Mesenchymal stem cell (in vitro differentiated cells and primary cell): ENCODE data around the gene OSBPL9.
"Not testable (repeated sequence)": the region's sequence is repeated elsewhere in the genome, so short reads cannot be mapped to it uniquely, and the experiment has no call there.

Experiments used
- DNase-seq: peaks from one replicate; pipeline ENCODE4 v3.0.0-alpha.2; 2013
- H2AFZ ChIP-seq: one replicate; pipeline ENCODE4 v1.6.1; 2013; ENCODE audit warnings: low read depth, mild to moderate bottlenecking, control low read depth, inconsistent platforms, low read length, moderate library complexity
- H2AK5ac ChIP-seq: 2 replicates; pipeline ENCODE4 v1.6.1; 2013; ENCODE audit warnings: low read length, moderate library complexity, mild to moderate bottlenecking, inconsistent platforms; ENCODE audit not compliant: severe bottlenecking
- H2BK120ac ChIP-seq: one replicate; pipeline ENCODE4 v1.6.1; 2013; ENCODE audit warnings: low read depth, mild to moderate bottlenecking, inconsistent platforms, low read length, moderate library complexity
- H2BK12ac ChIP-seq, 2 experiments: one replicate each; pipeline ENCODE4 v1.6.1; 2013; ENCODE audit warnings: inconsistent platforms in 2 of 2, low read length in 2 of 2, mild to moderate bottlenecking in 2 of 2, moderate library complexity in 2 of 2, control low read depth in 1 of 2
- H2BK15ac ChIP-seq: one replicate; pipeline ENCODE4 v1.6.1; 2013; ENCODE audit warnings: mild to moderate bottlenecking, low read depth, inconsistent platforms; ENCODE audit not compliant: poor library complexity, severe bottlenecking
- H2BK5ac ChIP-seq: 2 replicates; pipeline ENCODE4 v1.6.1; 2013; ENCODE audit warnings: low read depth, mild to moderate bottlenecking, low read length, control low read depth, inconsistent platforms; ENCODE audit not compliant: poor library complexity, severe bottlenecking
- H3K14ac ChIP-seq, 2 experiments: one replicate each; pipeline ENCODE4 v1.6.1; 2013; ENCODE audit warnings: inconsistent platforms in 2 of 2, low read length in 2 of 2, control low read depth in 1 of 2, mild to moderate bottlenecking in 1 of 2, moderate library complexity in 1 of 2
- H3K18ac ChIP-seq, 2 experiments: one replicate each; pipeline ENCODE4 v1.6.1; 2013; ENCODE audit warnings: inconsistent platforms in 2 of 2, low read length in 2 of 2, control low read depth in 1 of 2, low read depth in 1 of 2, mild to moderate bottlenecking in 1 of 2
- H3K23ac ChIP-seq, 2 experiments: one replicate each; pipeline ENCODE4 v1.6.1; 2013; ENCODE audit warnings: inconsistent platforms in 2 of 2, low read length in 2 of 2, mild to moderate bottlenecking in 2 of 2, moderate library complexity in 2 of 2, control low read depth in 1 of 2
- H3K27ac ChIP-seq: 2 replicates; pipeline ENCODE4 v1.5.1; 2013; ENCODE audit warnings: mild to moderate bottlenecking, moderate library complexity, low read length, control low read depth, inconsistent platforms; ENCODE audit not compliant: poor library complexity, severe bottlenecking
- H3K27me3 ChIP-seq, 2 experiments: 2 replicates each; pipeline versions ENCODE4 v1.6.1 to v1.7.0; 2013; ENCODE audit warnings: low read length in 2 of 2, mild to moderate bottlenecking in 2 of 2, moderate library complexity in 2 of 2, control low read depth in 1 of 2, inconsistent platforms in 1 of 2; ENCODE audit not compliant: control insufficient read depth in 1 of 2, insufficient read depth in 1 of 2
- H3K36me3 ChIP-seq, 2 experiments: 2 replicates each; pipeline versions ENCODE4 v1.6.1 to v1.7.0; 2013; ENCODE audit warnings: low read length in 2 of 2, control low read depth in 1 of 2, inconsistent platforms in 1 of 2, low read depth in 1 of 2, mild to moderate bottlenecking in 1 of 2; ENCODE audit not compliant: insufficient read depth in 2 of 2, control insufficient read depth in 1 of 2
- H3K4ac ChIP-seq, 2 experiments: one replicate each; pipeline ENCODE4 v1.6.1; 2013; ENCODE audit warnings: inconsistent platforms in 2 of 2, low read length in 2 of 2, mild to moderate bottlenecking in 2 of 2, moderate library complexity in 2 of 2, control low read depth in 1 of 2, low read depth in 1 of 2
- H3K4me1 ChIP-seq: 2 replicates; pipeline ENCODE4 v1.6.1; 2013; ENCODE audit warnings: low read depth, low read length, control low read depth; ENCODE audit not compliant: control insufficient read depth, insufficient read depth
- H3K4me2 ChIP-seq: 2 replicates; pipeline ENCODE4 v1.6.1; 2013; ENCODE audit warnings: low read length, mild to moderate bottlenecking, inconsistent platforms; ENCODE audit not compliant: poor library complexity, severe bottlenecking
- H3K4me3 ChIP-seq, 2 experiments: 2 replicates each; pipeline versions ENCODE4 v1.5.1 to v1.7.0; 2013; ENCODE audit warnings: low read length in 2 of 2, mild to moderate bottlenecking in 2 of 2, control low read depth in 1 of 2, low read depth in 1 of 2; ENCODE audit not compliant: insufficient read depth in 1 of 2
- H3K79me1 ChIP-seq: replicated peaks from 2 replicates; pipeline ENCODE4 v1.6.1; 2013; ENCODE audit warnings: mild to moderate bottlenecking, control low read depth, low read length, inconsistent platforms; ENCODE audit not compliant: poor library complexity, severe bottlenecking
- H3K9ac ChIP-seq: 2 replicates; pipeline ENCODE4 v1.7.0; 2013; ENCODE audit warnings: mild to moderate bottlenecking, low read length, moderate library complexity
- H3K9me3 ChIP-seq: 2 replicates; pipeline ENCODE4 v1.7.0; 2013; ENCODE audit warnings: mild to moderate bottlenecking, low read length; ENCODE audit not compliant: control insufficient read depth
- H4K8ac ChIP-seq: one replicate; pipeline ENCODE4 v1.6.1; 2013; ENCODE audit warnings: inconsistent platforms, mild to moderate bottlenecking, low read length, moderate library complexity
- H4K91ac ChIP-seq: one replicate; pipeline ENCODE4 v1.6.1; 2013; ENCODE audit warnings: mild to moderate bottlenecking, low read length, inconsistent platforms
- WGBS: methylation state at CpG from one replicate; pipeline ENCODE4 v1.1.7; 2013; ENCODE audit warnings: mixed read lengths; 5-methylcytosine and 5-hydroxymethylcytosine counted together

The OSBPL9 gene

GRCh38 chr1:51643362-51643761 lies 26.5 kb downstream of the OSBPL9 start:
- DNase-seq = no peak
- no peak overlapping the region for H2BK120ac ChIP-seq
- no peak overlapping the region for H3K4me2 ChIP-seq
- peak overlapping the region in 1 of 2 experiments; percentile 16 for H3K4me3 ChIP-seq
- H2BK5ac ChIP-seq = no peak overlapping the region
- whole genome bisulfite sequencing = 98% methylated on average over 1 of the region's 1 CpG
- no peaks in the 10 kb centered on the region for H3K27me3 ChIP-seq
- peaks cover 13% of the 10 kb centered on the region for H3K79me1 ChIP-seq
- H3K27ac ChIP-seq = peak overlapping the region; percentile 83
- no peak overlapping the region for H3K23ac ChIP-seq
- no peak overlapping the region for H3K14ac ChIP-seq
- peak overlapping the region; percentile 91 for H2AK5ac ChIP-seq
- H2BK12ac ChIP-seq = peak overlapping the region in 1 of 2 experiments; percentile 28
- H3K18ac ChIP-seq = peak overlapping the region; percentile 24 to 55
- no peaks in the 10 kb centered on the region for H3K36me3 ChIP-seq
- H2AFZ ChIP-seq = no peak overlapping the region
- H3K9me3 ChIP-seq = no peaks in the 10 kb centered on the region
- no peak overlapping the region for H2BK15ac ChIP-seq
- peak overlapping the region; percentile 86 for H3K9ac ChIP-seq
- peaks cover 8% of the 10 kb centered on the region for H3K4me1 ChIP-seq
- H4K8ac ChIP-seq = no peak overlapping the region
- no peak overlapping the region for H4K91ac ChIP-seq
- H3K4ac ChIP-seq = peak overlapping the region in 1 of 2 experiments; percentile 32

GRCh38 chr1:51644020-51644419 lies 27.1 kb downstream of the OSBPL9 start:
- H2BK15ac ChIP-seq = no peak overlapping the region
- H4K8ac ChIP-seq = peak overlapping the region; percentile 12
- no peak overlapping the region for H2AK5ac ChIP-seq
- no peak overlapping the region for H3K23ac ChIP-seq
- no peaks in the 10 kb centered on the region for H3K27me3 ChIP-seq
- peaks cover 9% of the 10 kb centered on the region for H3K79me1 ChIP-seq
- H2BK120ac ChIP-seq = no peak overlapping the region
- no peaks in the 10 kb centered on the region for H3K36me3 ChIP-seq
- no peak overlapping the region for H2BK5ac ChIP-seq
- no peak overlapping the region for H4K91ac ChIP-seq
- no peak overlapping the region for H2BK12ac ChIP-seq
- H3K27ac ChIP-seq = peak overlapping the region; percentile 73
- H3K9ac ChIP-seq = peak overlapping the region; percentile 64
- no peak overlapping the region for H3K4ac ChIP-seq
- H3K4me1 ChIP-seq = peaks cover 8% of the 10 kb centered on the region
- no peak overlapping the region for H2AFZ ChIP-seq
- WGBS = 78% methylated on average over 2 of the region's 5 CpGs
- peak; percentile 16 for DNase-seq
- H3K18ac ChIP-seq = no peak overlapping the region
- no peak overlapping the region for H3K4me2 ChIP-seq
- H3K4me3 ChIP-seq = no peak overlapping the region
- no peak overlapping the region for H3K14ac ChIP-seq
- H3K9me3 ChIP-seq = no peaks in the 10 kb centered on the region

GRCh38 chr1:51644533-51645197 lies 27.8 kb downstream of the OSBPL9 start:
- Histone ChIP-seq H2AK5ac (no peak overlapping the region), H2BK120ac (no peak overlapping the region), H4K91ac (peak overlapping the region; percentile 37), H3K23ac (no peak overlapping the region), H3K79me1 (peaks cover 7% of the 10 kb centered on the region), H3K9ac (peak overlapping the region; percentile 64), H3K36me3 (no peaks in the 10 kb centered on the region), H2BK12ac (no peak overlapping the region), H3K4me3 (peak overlapping the region in 1 of 2 experiments; percentile 54), H3K18ac (peak overlapping the region in 1 of 2 experiments; percentile 37), H3K4ac (no peak overlapping the region), H3K27ac (peak overlapping the region; percentile 73), H3K9me3 (no peaks in the 10 kb centered on the region), H3K27me3 (no peaks in the 10 kb centered on the region), H3K14ac (no peak overlapping the region), H2BK15ac (no peak overlapping the region), H3K4me1 (peaks cover 8% of the 10 kb centered on the region), H2BK5ac (no peak overlapping the region), H4K8ac (peak overlapping the region; percentile 12), H3K4me2 (no peak overlapping the region), H2AFZ (no peak overlapping the region)
- 34% methylated on average over 7 of the region's 10 CpGs for WGBS
- DNase-seq = peak; percentile 87

- H3K4ac ChIP-seq, DNase-seq, H4K91ac ChIP-seq, H3K36me3 ChIP-seq, H2BK5ac ChIP-seq, H3K23ac ChIP-seq, H3K9ac ChIP-seq, H2BK15ac ChIP-seq, H3K18ac ChIP-seq, H3K27me3 ChIP-seq, H3K4me2 ChIP-seq, H3K79me1 ChIP-seq, H3K27ac ChIP-seq, H4K8ac ChIP-seq, H3K14ac ChIP-seq, H2BK12ac ChIP-seq, H3K9me3 ChIP-seq, H2AK5ac ChIP-seq, H3K4me3 ChIP-seq, H2BK120ac ChIP-seq, H2AFZ ChIP-seq: not testable (repeated sequence)
- H3K4me1 ChIP-seq = peaks cover 11% of the 10 kb centered on the region
- WGBS = 100% methylated on average over 3 of the region's 3 CpGs
These were observed 29.7 kb downstream of the OSBPL9 start for GRCh38 chr1:51646592-51646991.
